ENCODE data around the gene CD276. TPM values are rescaled to one million over a fixed set of nuclear protein-coding genes. Genes with fewer than 3 reads are reported as not detected.
A peak's percentile ranks its signal among the peaks of the same experiment; 100 is the strongest.

CD276 gene
- total RNA-seq, 1 donor from 2014 or later = 55.0 TPM

DNA sequence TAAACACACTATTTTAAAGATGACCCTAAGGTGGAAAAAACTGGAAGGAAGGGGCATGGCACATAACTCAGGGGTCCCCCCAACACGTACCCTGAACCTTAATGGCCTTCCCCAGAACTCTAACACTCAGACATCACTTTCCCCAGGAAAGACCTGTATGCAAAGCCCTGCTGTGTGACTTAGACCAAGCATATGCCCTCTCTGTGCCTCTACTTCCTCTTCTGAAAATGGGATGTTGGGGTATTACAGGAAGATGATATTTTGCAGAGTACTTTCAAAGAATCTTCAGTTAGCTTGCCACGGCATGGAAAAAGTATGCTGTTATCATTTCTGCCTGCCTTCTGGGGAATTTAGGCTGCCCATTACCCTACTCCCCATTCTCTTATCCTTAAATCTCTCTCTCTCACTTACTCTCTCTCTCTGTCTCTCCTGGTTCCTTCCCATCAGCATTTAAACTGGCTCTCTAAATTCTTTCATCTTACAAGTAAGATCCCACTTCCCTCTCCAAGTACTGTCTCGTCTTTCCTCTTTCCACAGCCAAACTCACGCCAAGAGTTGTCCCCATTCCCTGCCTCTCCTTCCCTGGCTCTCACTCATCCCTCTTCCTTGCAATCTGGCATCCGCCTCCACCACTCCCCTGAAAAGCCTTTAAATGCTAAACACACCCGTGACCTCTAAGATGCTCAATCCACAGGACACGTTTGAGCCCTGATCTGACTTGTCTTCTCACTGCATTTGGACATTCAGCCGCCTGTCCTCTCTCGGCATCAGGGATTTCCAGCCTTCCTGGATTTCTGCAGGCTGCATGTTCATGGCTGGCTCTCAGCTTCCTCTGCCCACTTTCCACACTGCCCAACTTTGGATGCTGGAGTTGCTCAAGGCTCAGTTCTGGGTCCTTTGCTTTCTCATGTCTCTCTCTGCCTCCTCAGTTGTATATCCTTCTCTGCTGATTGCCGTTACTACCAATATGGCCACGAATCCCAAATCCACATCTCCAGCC lies 76.4 kb downstream of the CD276 start:
- Histone ChIP-seq H3K4me3 (no peak overlapping the region), H3K27ac (no peak overlapping the region), H3K9me3 (no peaks in the 10 kb centered on the region), H3K36me3 (no peaks in the 10 kb centered on the region), H3K4me1 (no peaks in the 10 kb centered on the region), H3K27me3 (ENCODE audit: low read depth) (peaks cover 21% of the 10 kb centered on the region)
- intact Hi-C loops (cut with DNase I) = no loop called here
- TF ChIP-seq, protein P1, sequence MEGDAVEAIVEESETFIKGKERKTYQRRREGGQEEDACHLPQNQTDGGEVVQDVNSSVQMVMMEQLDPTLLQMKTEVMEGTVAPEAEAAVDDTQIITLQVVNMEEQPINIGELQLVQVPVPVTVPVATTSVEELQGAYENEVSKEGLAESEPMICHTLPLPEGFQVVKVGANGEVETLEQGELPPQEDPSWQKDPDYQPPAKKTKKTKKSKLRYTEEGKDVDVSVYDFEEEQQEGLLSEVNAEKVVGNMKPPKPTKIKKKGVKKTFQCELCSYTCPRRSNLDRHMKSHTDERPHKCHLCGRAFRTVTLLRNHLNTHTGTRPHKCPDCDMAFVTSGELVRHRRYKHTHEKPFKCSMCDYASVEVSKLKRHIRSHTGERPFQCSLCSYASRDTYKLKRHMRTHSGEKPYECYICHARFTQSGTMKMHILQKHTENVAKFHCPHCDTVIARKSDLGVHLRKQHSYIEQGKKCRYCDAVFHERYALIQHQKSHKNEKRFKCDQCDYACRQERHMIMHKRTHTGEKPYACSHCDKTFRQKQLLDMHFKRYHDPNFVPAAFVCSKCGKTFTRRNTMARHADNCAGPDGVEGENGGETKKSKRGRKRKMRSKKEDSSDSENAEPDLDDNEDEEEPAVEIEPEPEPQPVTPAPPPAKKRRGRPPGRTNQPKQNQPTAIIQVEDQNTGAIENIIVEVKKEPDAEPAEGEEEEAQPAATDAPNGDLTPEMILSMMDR (IDR thresholded peaks at IDR 0.05) = no peak
- ATAC-seq (no peak), DNase-seq (no peak)

DNA sequence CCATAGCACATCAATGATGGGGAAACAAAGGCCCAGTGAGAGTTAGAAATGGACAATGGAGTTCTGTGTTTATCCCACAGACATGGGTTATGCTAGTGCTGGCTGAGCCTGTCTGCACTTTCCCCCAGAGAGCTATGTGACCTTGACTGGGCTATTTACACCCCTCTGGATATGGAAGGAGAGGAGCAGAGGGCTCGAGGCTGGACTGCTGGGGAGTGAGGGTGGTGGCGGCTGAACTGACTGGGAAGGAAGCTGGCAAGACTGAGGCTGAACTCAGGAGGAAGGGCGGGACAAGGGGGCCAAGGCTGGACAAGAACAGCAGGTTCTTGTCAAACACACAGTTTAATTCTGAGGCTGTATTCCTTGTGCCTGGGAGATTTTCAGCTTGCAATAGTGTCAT lies 79.7 kb downstream of the CD276 start:
- DNase-seq (peak; percentile 37), ATAC-seq (peak in 1 of 2 donors; percentile 54)
- Histone ChIP-seq H3K27ac (no peak overlapping the region), H3K27me3 (ENCODE audit: low read depth) (peaks cover 4% of the 10 kb centered on the region), H3K9me3 (no peaks in the 10 kb centered on the region), H3K36me3 (no peaks in the 10 kb centered on the region), H3K4me3 (no peak overlapping the region), H3K4me1 (no peaks in the 10 kb centered on the region)
- TF ChIP-seq, protein P1 (IDR thresholded peaks at IDR 0.05) = no peak
- intact Hi-C loops (cut with DNase I) = no loop called here

Other genes with a start within 250 kb of the CD276 start
- gene REC114, start 241.2 kb upstream of the CD276 start, total RNA-seq = not detected
- gene NPTN, start 51.0 kb upstream of the CD276 start, total RNA-seq = 138 TPM
- gene INSYN1, start 69.0 kb downstream of the CD276 start, total RNA-seq = 3.8 TPM
- not detected for gene TBC1D21, start 189.2 kb downstream of the CD276 start, total RNA-seq
- gene LOXL1, start 242.1 kb downstream of the CD276 start, total RNA-seq = 7.6 TPM

Measured in lower lobe of right lung (tissue), 2 donors.